Hepatocyte (in vitro differentiated cells): ENCODE data around the gene MYO1H. TPM values are rescaled to one million over a fixed set of nuclear protein-coding genes. Genes with fewer than 3 reads are reported as not detected.

Experiments
- DNase-seq: peaks from one replicate; pipeline ENCODE4 v3.0.0-alpha.2; 2016; ENCODE audit warnings: low spot score
- H2AFZ ChIP-seq: fragments of 200-600 bp; sonication (generic); 2 replicates; pipeline ENCODE4 v1.6.0; 2016; ENCODE audit warnings: antibody characterized with exemption, mild to moderate bottlenecking
- H3K27ac ChIP-seq: fragments of 200-600 bp; sonication (generic); 2 replicates; pipeline ENCODE4 v1.5.1; 2016; ENCODE audit warnings: mild to moderate bottlenecking
- H3K27me3 ChIP-seq: fragments of 200-600 bp; sonication (generic); 2 replicates; pipeline ENCODE4 v1.6.1; 2016
- H3K36me3 ChIP-seq: fragments of 200-600 bp; sonication (generic); replicated peaks from 2 replicates; pipeline ENCODE4 v1.5.1; 2016; ENCODE audit warnings: low read depth; ENCODE audit not compliant: insufficient read depth
- H3K4me1 ChIP-seq: fragments of 200-600 bp; sonication (generic); 2 replicates; pipeline ENCODE4 v1.5.1; 2016; ENCODE audit warnings: mild to moderate bottlenecking, moderate library complexity; ENCODE audit not compliant: insufficient read depth
- H3K4me2 ChIP-seq: fragments of 200-600 bp; sonication (generic); 2 replicates; pipeline ENCODE4 v1.6.0; 2016
- H3K4me3 ChIP-seq: fragments of 200-600 bp; sonication (generic); 2 replicates; pipeline ENCODE4 v1.5.1; 2016; ENCODE audit warnings: mild to moderate bottlenecking
- H3K79me2 ChIP-seq: fragments of 200-600 bp; sonication (generic); 2 replicates; pipeline ENCODE4 v1.6.0; 2017; ENCODE audit warnings: mild to moderate bottlenecking
- H3K9me2 ChIP-seq: fragments of 200-600 bp; sonication (generic); replicated peaks from 2 replicates; pipeline ENCODE4 v1.6.0; 2017; ENCODE audit warnings: mild to moderate bottlenecking; ENCODE audit not compliant: insufficient read depth
- H3K9me3 ChIP-seq: fragments of 200-600 bp; sonication (generic); 2 replicates; pipeline ENCODE4 v1.5.1; 2016; ENCODE audit warnings: low read depth, mild to moderate bottlenecking
- H4K20me1 ChIP-seq: fragments of 200-600 bp; sonication (generic); 2 replicates; pipeline ENCODE4 v1.6.0; 2016; ENCODE audit warnings: mild to moderate bottlenecking; ENCODE audit not compliant: insufficient read depth, poor library complexity, severe bottlenecking
- EZH2 ChIP-seq: fragments of 200-600 bp; sonication (generic); IDR thresholded peaks from 2 replicates; pipeline ENCODE4 v1.6.1; 2016; ENCODE audit warnings: antibody characterized with exemption, mild to moderate bottlenecking, borderline replicate concordance
- EZH2phosphoT487 ChIP-seq: fragments of 200-600 bp; sonication (generic); IDR thresholded peaks from one replicate; pipeline ENCODE4 v1.6.1; 2018; ENCODE audit warnings: antibody characterized with exemption, mild to moderate bottlenecking, low read depth, moderate library complexity; ENCODE audit not compliant: unreplicated experiment, severe bottlenecking
- WGBS: methylation state at CpG from one replicate; pipeline ENCODE4 v1.1.6; 2016; ENCODE audit warnings: low lambda C conversion rate; ENCODE audit errors: missing lambda C conversion rate; 5-methylcytosine and 5-hydroxymethylcytosine counted together
- polyA plus RNA-seq: library from polyadenylated mRNA; unstranded; fragments of >200 nt; fragmentation: Nextera tagmentation; extraction: Ambion mirVana; gene quantifications from 2 replicates; pipeline ENCODE4 v1.2.1, GENCODE V29; 2016
- total RNA-seq: library from RNA; depleted of rRNA; stranded (reverse); fragments of >200 nt; gene quantifications from 2 replicates; pipeline ENCODE4 v1.2.3, GENCODE V29; 2014
- TF ChIP-seq, protein P1 (sequence below): fragments of 200-600 bp; sonication (generic); IDR thresholded peaks from 2 replicates; pipeline ENCODE4 v1.5.1; 2016; ENCODE audit warnings: antibody characterized with exemption, mild to moderate bottlenecking; ENCODE audit not compliant: poor library complexity

The MYO1H gene
- total and polyA plus RNA-seq, 2 experiments from 2014 or later: not detected

DNA sequence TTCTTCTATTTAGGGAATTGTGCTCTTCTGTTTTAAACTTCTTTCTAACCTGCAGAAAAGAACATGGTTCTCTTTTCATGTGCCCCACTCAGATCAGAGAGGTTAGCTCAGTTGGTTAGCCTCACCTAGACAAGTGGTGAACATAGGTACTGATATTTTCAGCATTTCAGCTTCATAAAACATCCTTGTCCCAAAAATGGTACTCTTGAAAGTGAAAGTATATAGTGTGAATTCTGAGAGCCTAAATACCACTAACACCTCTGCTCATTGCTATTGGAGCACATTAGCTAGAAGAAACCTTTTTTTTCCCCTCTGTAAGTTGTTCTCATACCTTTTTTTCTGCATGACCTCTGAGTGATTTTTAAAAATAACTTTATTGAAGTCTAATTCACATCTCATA is 147.3 kb downstream of the MYO1H start:
- Histone ChIP-seq H3K9me3 (no peaks in the 10 kb centered on the region), H3K4me3 (no peak overlapping the region), H3K79me2 (no peaks in the 10 kb centered on the region), H3K27ac (no peak overlapping the region), H3K4me1 (no peaks in the 10 kb centered on the region), H2AFZ (no peak overlapping the region), H4K20me1 (no peaks in the 10 kb centered on the region), H3K27me3 (no peaks in the 10 kb centered on the region), H3K4me2 (no peak overlapping the region), H3K9me2 (no peaks in the 10 kb centered on the region), H3K36me3 (no peaks in the 10 kb centered on the region)
- DNase-seq: no peak
- TF ChIP-seq, protein P1, sequence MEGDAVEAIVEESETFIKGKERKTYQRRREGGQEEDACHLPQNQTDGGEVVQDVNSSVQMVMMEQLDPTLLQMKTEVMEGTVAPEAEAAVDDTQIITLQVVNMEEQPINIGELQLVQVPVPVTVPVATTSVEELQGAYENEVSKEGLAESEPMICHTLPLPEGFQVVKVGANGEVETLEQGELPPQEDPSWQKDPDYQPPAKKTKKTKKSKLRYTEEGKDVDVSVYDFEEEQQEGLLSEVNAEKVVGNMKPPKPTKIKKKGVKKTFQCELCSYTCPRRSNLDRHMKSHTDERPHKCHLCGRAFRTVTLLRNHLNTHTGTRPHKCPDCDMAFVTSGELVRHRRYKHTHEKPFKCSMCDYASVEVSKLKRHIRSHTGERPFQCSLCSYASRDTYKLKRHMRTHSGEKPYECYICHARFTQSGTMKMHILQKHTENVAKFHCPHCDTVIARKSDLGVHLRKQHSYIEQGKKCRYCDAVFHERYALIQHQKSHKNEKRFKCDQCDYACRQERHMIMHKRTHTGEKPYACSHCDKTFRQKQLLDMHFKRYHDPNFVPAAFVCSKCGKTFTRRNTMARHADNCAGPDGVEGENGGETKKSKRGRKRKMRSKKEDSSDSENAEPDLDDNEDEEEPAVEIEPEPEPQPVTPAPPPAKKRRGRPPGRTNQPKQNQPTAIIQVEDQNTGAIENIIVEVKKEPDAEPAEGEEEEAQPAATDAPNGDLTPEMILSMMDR: no peak
- TF ChIP-seq EZH2: no peak
- no peak for TF ChIP-seq EZH2phosphoT487

DNA sequence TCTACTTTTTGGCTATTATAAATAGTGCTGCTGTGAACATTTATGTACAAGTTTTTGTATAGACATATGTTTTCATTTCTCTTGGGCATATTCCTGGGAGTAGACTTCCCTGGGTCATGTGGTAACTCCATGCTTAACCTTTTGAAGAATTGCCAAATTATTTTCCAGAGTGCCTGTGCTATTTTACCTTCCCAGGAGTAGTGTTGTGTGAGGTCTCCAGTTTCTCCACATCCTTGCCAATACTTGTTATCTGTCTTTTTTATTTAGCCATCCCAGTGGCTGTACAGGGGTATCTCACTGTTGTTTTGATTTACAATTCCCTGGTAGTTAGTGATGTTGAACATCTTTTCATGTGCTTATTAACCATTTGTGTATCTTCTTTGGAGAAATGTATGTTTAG is 148.6 kb downstream of the MYO1H start:
- no peak overlapping the region for H3K27ac ChIP-seq
- H4K20me1 ChIP-seq: no peaks in the 10 kb centered on the region
- H3K27me3 ChIP-seq: no peaks in the 10 kb centered on the region
- no peaks in the 10 kb centered on the region for H3K36me3 ChIP-seq
- H3K9me3 ChIP-seq: no peaks in the 10 kb centered on the region
- H3K4me3 ChIP-seq: no peak overlapping the region
- no peaks in the 10 kb centered on the region for H3K4me1 ChIP-seq
- no peak overlapping the region for H3K4me2 ChIP-seq
- TF ChIP-seq, protein P1: no peak
- TF ChIP-seq EZH2 (no peak), EZH2phosphoT487 (no peak)
- DNase-seq: no peak
- no peaks in the 10 kb centered on the region for H3K9me2 ChIP-seq
- no peaks in the 10 kb centered on the region for H3K79me2 ChIP-seq
- no peak overlapping the region for H2AFZ ChIP-seq

DNA sequence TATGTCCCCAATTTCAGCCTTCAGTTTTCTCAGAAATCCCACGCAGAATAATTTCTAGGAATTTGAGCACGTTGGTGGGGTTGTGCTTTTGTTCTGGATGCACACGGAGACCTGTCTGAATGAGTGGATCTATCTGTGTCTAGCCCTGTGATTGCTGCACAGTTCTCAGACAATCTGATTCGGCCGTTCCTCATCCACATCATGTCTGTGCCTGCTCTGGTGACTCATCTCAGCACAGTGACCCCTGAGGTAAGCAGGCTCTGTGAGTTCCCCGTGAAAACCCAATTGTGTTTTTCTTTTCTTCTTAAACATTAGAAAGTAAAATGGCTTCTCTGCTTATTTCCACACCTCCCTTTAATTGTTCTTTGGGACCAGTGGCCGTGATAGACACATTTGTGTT is 150.0 kb downstream of the MYO1H start:
- Histone ChIP-seq H3K36me3 (no peaks in the 10 kb centered on the region), H2AFZ (no peak overlapping the region), H3K27ac (no peak overlapping the region), H3K79me2 (no peaks in the 10 kb centered on the region), H3K4me3 (no peak overlapping the region), H3K4me1 (no peaks in the 10 kb centered on the region), H3K27me3 (no peaks in the 10 kb centered on the region), H3K4me2 (no peak overlapping the region), H3K9me3 (no peaks in the 10 kb centered on the region), H3K9me2 (no peaks in the 10 kb centered on the region), H4K20me1 (no peaks in the 10 kb centered on the region)
- TF ChIP-seq, protein P1: no peak
- no peak for TF ChIP-seq EZH2phosphoT487
- no peak for TF ChIP-seq EZH2
- WGBS: 81% methylated on average over 7 of the region's 7 CpGs
- DNase-seq: no peak

Other genes with a start within 250 kb of the MYO1H start
- 9.3 and 13.3 TPM in 2 replicates for gene ACACB, start 231.3 kb upstream of the MYO1H start, total RNA-seq
- gene ACACB, start 231.3 kb upstream of the MYO1H start, polyA plus RNA-seq: 3.8 and 3.9 TPM in 2 replicates
- not detected in 2 replicates for gene FOXN4, start 38.6 kb upstream of the MYO1H start, total RNA-seq
- gene FOXN4, start 38.6 kb upstream of the MYO1H start, polyA plus RNA-seq: not detected in 2 replicates
- 29.7 and 37.0 TPM in 2 replicates for gene KCTD10, start 129.4 kb downstream of the MYO1H start, total RNA-seq
- gene KCTD10, start 129.4 kb downstream of the MYO1H start, polyA plus RNA-seq: 29.4 and 38.9 TPM in 2 replicates
- 30.5 and 35.5 TPM in 2 replicates for gene UBE3B, start 129.7 kb downstream of the MYO1H start, total RNA-seq
- gene UBE3B, start 129.7 kb downstream of the MYO1H start, polyA plus RNA-seq: 20.1 and 22.7 TPM in 2 replicates
- 46.6 and 66.6 TPM in 2 replicates for gene MMAB, start 225.6 kb downstream of the MYO1H start, total RNA-seq
- gene MMAB, start 225.6 kb downstream of the MYO1H start, polyA plus RNA-seq: 80.6 and 80.8 TPM in 2 replicates
- gene MVK, start 225.9 kb downstream of the MYO1H start, total RNA-seq: 32.8 and 34.3 TPM in 2 replicates
- 16.0 and 18.3 TPM in 2 replicates for gene MVK, start 225.9 kb downstream of the MYO1H start, polyA plus RNA-seq